HG03442 (cell line): Measurements from ENCODE around the gene KLHL40.

Source experiments
- ATAC-seq: cut with Tn5 transposase; IDR thresholded peaks from one replicate; pipeline ENCODE4 v1.9.1; 2021; ENCODE audit warnings: mild to moderate bottlenecking, moderate library complexity; ENCODE audit not compliant: unreplicated experiment

KLHL40 gene

GRCh38 chr3:42667523-42668412 is 17.6 kb upstream of the KLHL40 start:
- no peak for ATAC-seq

- ATAC-seq, result no peak
These were observed 16.9 kb upstream of the KLHL40 start for GRCh38 chr3:42668413-42668760.

GRCh38 chr3:42668793-42669217 is 16.5 kb upstream of the KLHL40 start:
- ATAC-seq, result no peak

GRCh38 chr3:42670051-42670576 is 15.2 kb upstream of the KLHL40 start:
- ATAC-seq, result no peak

- no peak for ATAC-seq
These were observed 14.7 kb upstream of the KLHL40 start for GRCh38 chr3:42670670-42671069.

- ATAC-seq, result no peak
These were observed 12.8 kb upstream of the KLHL40 start for GRCh38 chr3:42672515-42672914.

- ATAC-seq, result no peak
These were observed 12.3 kb upstream of the KLHL40 start for GRCh38 chr3:42673082-42673481.

GRCh38 chr3:42674146-42674545 is 11.2 kb upstream of the KLHL40 start:
- ATAC-seq, result no peak

- ATAC-seq, result no peak
These were observed 9.4 kb upstream of the KLHL40 start for GRCh38 chr3:42675909-42676308.

- ATAC-seq, result no peak
These were observed 6.9 kb upstream of the KLHL40 start for GRCh38 chr3:42678447-42678846.

- no peak for ATAC-seq
These were observed 5.1 kb upstream of the KLHL40 start for GRCh38 chr3:42680271-42680670.

- no peak for ATAC-seq
These were observed 4.5 kb upstream of the KLHL40 start for GRCh38 chr3:42680806-42681205.

- ATAC-seq, result no peak
These were observed 3.8 kb upstream of the KLHL40 start for GRCh38 chr3:42681361-42682038.

- no peak for ATAC-seq
These were observed 2.9 kb upstream of the KLHL40 start for GRCh38 chr3:42682301-42683070.

- ATAC-seq, result no peak
These were observed 1.3 kb upstream of the KLHL40 start for GRCh38 chr3:42683875-42684598.

- ATAC-seq, result no peak
These were observed 540 bp upstream of the KLHL40 start for GRCh38 chr3:42684632-42685362.

- no peak for ATAC-seq
These were observed 819 bp downstream of the KLHL40 start for GRCh38 chr3:42685891-42686820.

- no peak for ATAC-seq
These were observed 1.7 kb downstream of the KLHL40 start for GRCh38 chr3:42686832-42687650.
